Heart left ventricle (tissue), 13 donors: ENCODE results near the gene CHRNA5.

Experiments
- POLR2A ChIP-seq, 2 donors: fragments of 450-650 bp; IDR thresholded peaks; one replicate each; pipeline ENCODE4 v1.6.1; 2017; ENCODE audit warnings: antibody characterized with exemption in 2 of 2, mild to moderate bottlenecking in 2 of 2, moderate library complexity in 2 of 2
- TF ChIP-seq, protein P1 (sequence below), 12 donors: fragments of 200-600 bp; sonication (generic) in 4 of 12; IDR thresholded peaks; one replicate each; pipeline versions ENCODE4 v1.5.0 to v1.8.0; 2018 to 2022; ENCODE audit warnings: antibody characterized with exemption in 12 of 12, mild to moderate bottlenecking in 5 of 12
- donor health status: ischemic (EF 13 %, LVEDD 7.1; RV severe dilation, severe dysfunction).
- donor health status: DM: no; HTN: yes; CAD: no.
- donor health status: DM: no; HTN: no; CAD: no.
- donor health status: ischemic (EF 25% LVEDD 6.9; RV normal size, moderate dysfunction).
- donor health status: ischemic (EF 25% LVEDD 5.7; RV mildly dilated, moderate dysfunction).
- donor health status: ischemic (EF 35%, LVEDD 5.7; RV mildly dilated, moderate dysfunction).
- donor health status: nonischemic (EF 11% LVEDD 7.7; RV severe dilation, severe dysfunction).
- donor health status: DM: yes; HTN: yes; CAD: no.
- donor health status: PGD.
- donor health status: ischemic (EF 29% LVEDD 5.4; RV normal size, mild dysfunction).
- donor health status: nonischemic (EF 23%, LVEDD 6.1; RV moderate dilation, normal function).

DNA sequence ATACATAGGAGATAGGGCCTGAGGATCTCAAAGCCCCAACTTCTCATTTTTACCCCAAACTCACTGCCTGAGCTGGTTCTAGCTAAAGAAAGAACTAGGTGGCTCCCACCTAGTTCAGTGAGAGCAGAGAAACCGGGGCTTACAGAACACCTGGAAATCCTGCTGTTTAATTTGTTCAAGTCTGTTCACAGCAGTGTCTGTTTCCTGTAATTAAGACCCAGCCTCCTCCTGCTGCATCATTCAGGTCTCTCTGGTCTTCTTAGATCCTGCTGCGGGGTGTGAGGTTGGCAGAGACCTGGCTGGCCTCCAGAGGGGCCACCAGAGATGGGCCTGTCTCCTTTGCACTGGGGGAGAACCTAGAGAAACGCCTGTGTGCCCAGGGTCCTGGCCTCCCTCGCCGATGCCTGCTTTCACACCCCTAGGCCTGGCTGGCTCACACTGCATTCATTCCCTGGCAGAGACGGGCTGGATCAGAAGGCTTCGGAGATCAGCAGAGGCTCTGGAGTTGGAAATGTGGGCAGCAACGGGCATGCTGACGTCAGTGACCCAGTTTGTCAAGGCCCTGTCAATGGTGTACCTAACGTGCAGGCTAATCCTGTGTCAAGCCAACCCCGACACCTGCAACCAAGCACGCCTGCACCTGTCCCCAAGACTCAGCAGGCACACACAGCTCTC is 60.4 kb downstream of the CHRNA5 start:
- TF ChIP-seq, protein P1, sequence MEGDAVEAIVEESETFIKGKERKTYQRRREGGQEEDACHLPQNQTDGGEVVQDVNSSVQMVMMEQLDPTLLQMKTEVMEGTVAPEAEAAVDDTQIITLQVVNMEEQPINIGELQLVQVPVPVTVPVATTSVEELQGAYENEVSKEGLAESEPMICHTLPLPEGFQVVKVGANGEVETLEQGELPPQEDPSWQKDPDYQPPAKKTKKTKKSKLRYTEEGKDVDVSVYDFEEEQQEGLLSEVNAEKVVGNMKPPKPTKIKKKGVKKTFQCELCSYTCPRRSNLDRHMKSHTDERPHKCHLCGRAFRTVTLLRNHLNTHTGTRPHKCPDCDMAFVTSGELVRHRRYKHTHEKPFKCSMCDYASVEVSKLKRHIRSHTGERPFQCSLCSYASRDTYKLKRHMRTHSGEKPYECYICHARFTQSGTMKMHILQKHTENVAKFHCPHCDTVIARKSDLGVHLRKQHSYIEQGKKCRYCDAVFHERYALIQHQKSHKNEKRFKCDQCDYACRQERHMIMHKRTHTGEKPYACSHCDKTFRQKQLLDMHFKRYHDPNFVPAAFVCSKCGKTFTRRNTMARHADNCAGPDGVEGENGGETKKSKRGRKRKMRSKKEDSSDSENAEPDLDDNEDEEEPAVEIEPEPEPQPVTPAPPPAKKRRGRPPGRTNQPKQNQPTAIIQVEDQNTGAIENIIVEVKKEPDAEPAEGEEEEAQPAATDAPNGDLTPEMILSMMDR (IDR thresholded peaks at IDR 0.05), result no peak
- no peak for TF ChIP-seq POLR2A (IDR thresholded peaks at IDR 0.05)
